WTC11 (cell line): ENCODE measurements around the gene CALML4.

ENCODE experiments used
- ATF3 ChIP-seq: sonication (generic); formaldehyde crosslinking; conservative IDR thresholded peaks from 2 replicates; pipeline ENCODE4 v1.8.1; 2022; ENCODE audit warnings: mild to moderate bottlenecking, missing genetic modification reagents
- ATF6 ChIP-seq: sonication (generic); formaldehyde crosslinking; IDR thresholded peaks from 2 replicates; pipeline ENCODE4 v1.8.1; 2023; ENCODE audit warnings: mild to moderate bottlenecking, missing genetic modification reagents
- CREM ChIP-seq: sonication (generic); formaldehyde crosslinking; IDR thresholded peaks from 2 replicates; pipeline ENCODE4 v1.8.1; 2022; ENCODE audit warnings: mild to moderate bottlenecking, missing genetic modification reagents, moderate library complexity
- FOXK1 ChIP-seq: sonication (generic); formaldehyde crosslinking; IDR thresholded peaks from 2 replicates; pipeline ENCODE4 v1.8.0; 2022; ENCODE audit warnings: mild to moderate bottlenecking, moderate library complexity, missing genetic modification reagents
- MAX ChIP-seq: sonication (generic); formaldehyde crosslinking; IDR thresholded peaks from 2 replicates; pipeline ENCODE4 v1.8.0; 2022; ENCODE audit warnings: mild to moderate bottlenecking, missing genetic modification reagents
- NR2C2 ChIP-seq: sonication (generic); formaldehyde crosslinking; IDR thresholded peaks from 2 replicates; pipeline ENCODE4 v1.8.0; 2022; ENCODE audit warnings: mild to moderate bottlenecking, missing genetic modification reagents
- TEAD4 ChIP-seq: sonication (generic); formaldehyde crosslinking; IDR thresholded peaks from 2 replicates; pipeline ENCODE4 v1.8.0; 2022; ENCODE audit warnings: mild to moderate bottlenecking, missing genetic modification reagents
- ZNF263 ChIP-seq: sonication (generic); formaldehyde crosslinking; IDR thresholded peaks from 2 replicates; pipeline ENCODE4 v1.8.1; 2022; ENCODE audit warnings: low read depth, mild to moderate bottlenecking, moderate library complexity, missing genetic modification reagents
- TF ChIP-seq, protein P1 (sequence below): fragments of 200-600 bp; IDR thresholded peaks from 2 replicates; pipeline ENCODE4 v1.8.0; 2022; ENCODE audit warnings: antibody characterized with exemption
- TF ChIP-seq, protein P2 (sequence below): sonication (generic); formaldehyde crosslinking; IDR thresholded peaks from 2 replicates; pipeline ENCODE4 v1.8.1; 2023; ENCODE audit warnings: mild to moderate bottlenecking, moderate library complexity, missing genetic modification reagents

- TF ChIP-seq, protein P1, sequence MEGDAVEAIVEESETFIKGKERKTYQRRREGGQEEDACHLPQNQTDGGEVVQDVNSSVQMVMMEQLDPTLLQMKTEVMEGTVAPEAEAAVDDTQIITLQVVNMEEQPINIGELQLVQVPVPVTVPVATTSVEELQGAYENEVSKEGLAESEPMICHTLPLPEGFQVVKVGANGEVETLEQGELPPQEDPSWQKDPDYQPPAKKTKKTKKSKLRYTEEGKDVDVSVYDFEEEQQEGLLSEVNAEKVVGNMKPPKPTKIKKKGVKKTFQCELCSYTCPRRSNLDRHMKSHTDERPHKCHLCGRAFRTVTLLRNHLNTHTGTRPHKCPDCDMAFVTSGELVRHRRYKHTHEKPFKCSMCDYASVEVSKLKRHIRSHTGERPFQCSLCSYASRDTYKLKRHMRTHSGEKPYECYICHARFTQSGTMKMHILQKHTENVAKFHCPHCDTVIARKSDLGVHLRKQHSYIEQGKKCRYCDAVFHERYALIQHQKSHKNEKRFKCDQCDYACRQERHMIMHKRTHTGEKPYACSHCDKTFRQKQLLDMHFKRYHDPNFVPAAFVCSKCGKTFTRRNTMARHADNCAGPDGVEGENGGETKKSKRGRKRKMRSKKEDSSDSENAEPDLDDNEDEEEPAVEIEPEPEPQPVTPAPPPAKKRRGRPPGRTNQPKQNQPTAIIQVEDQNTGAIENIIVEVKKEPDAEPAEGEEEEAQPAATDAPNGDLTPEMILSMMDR: no peak
- TF ChIP-seq ZNF263 (no peak), MAX (no peak), FOXK1 (CRISPR knock-in tag) (no peak), TEAD4 (CRISPR knock-in tag) (no peak), ATF6 (CRISPR knock-in tag) (no peak), CREM (CRISPR knock-in tag) (no peak), ATF3 (CRISPR knock-in tag) (no peak), NR2C2 (no peak)
- TF ChIP-seq, protein P2, sequence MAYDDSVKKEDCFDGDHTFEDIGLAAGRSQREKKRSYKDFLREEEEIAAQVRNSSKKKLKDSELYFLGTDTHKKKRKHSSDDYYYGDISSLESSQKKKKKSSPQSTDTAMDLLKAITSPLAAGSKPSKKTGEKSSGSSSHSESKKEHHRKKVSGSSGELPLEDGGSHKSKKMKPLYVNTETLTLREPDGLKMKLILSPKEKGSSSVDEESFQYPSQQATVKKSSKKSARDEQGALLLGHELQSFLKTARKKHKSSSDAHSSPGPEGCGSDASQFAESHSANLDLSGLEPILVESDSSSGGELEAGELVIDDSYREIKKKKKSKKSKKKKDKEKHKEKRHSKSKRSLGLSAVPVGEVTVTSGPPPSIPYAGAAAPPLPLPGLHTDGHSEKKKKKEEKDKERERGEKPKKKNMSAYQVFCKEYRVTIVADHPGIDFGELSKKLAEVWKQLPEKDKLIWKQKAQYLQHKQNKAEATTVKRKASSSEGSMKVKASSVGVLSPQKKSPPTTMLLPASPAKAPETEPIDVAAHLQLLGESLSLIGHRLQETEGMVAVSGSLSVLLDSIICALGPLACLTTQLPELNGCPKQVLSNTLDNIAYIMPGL (CRISPR knock-in tag): no peak
Measured at GRCh38 chr15:68163191-68163590, 41.9 kb downstream of the CALML4 start.
